ENCODE measurements around the gene MOK.

- TF ChIP-seq SUZ12 (IDR thresholded peaks at IDR 0.05; ENCODE audit: extremely low read depth, insufficient read depth, insufficient read length) (no peak), YY1 (IDR thresholded peaks at IDR 0.05; ENCODE audit: insufficient read depth, insufficient read length) (no peak), ZNF274 (IDR thresholded peaks at IDR 0.05; ENCODE audit: low read depth, low read length) (no peak)
These were observed 96.2 kb downstream of the MOK start for GRCh38 chr14:102208741-102209140.
